Stimulated activated CD4-positive, alpha-beta T cell treated with anti-CD3 and anti-CD28 coated beads, Interleukin-2, amount 100 ng/mL, for 4 hours (primary cell): Measurements from ENCODE around the gene DPH1.
"Not testable (repeated sequence)": the region's sequence is repeated elsewhere in the genome, so short reads cannot be mapped to it uniquely, and the experiment has no call there.

Experiments used
- DNase-seq: peaks from one replicate; pipeline ENCODE4 v3.0.0-alpha.2; 2020; ENCODE audit warnings: low read depth

The DPH1 gene

GRCh38 chr17:2008332-2009126, 21.4 kb upstream of the DPH1 start:
- no peak for DNase-seq

GRCh38 chr17:2009737-2010136, 20.2 kb upstream of the DPH1 start:
- no peak for DNase-seq

GRCh38 chr17:2011411-2012371, 18.3 kb upstream of the DPH1 start:
- DNase-seq, result no peak

- no peak for DNase-seq
These were observed 17.5 kb upstream of the DPH1 start for GRCh38 chr17:2012499-2012898.

- not testable (repeated sequence) for DNase-seq
These were observed 16.5 kb upstream of the DPH1 start for GRCh38 chr17:2013220-2013993.

- DNase-seq, result no peak
These were observed 16.0 kb upstream of the DPH1 start for GRCh38 chr17:2013994-2014317.

GRCh38 chr17:2015314-2015713, 14.6 kb upstream of the DPH1 start:
- no peak for DNase-seq

GRCh38 chr17:2016494-2016893, 13.5 kb upstream of the DPH1 start:
- no peak for DNase-seq

GRCh38 chr17:2017274-2017941, 12.5 kb upstream of the DPH1 start:
- no peak for DNase-seq

- DNase-seq, result no peak
These were observed 11.0 kb upstream of the DPH1 start for GRCh38 chr17:2018716-2019510.

- no peak for DNase-seq
These were observed 10.2 kb upstream of the DPH1 start for GRCh38 chr17:2019723-2020122.

GRCh38 chr17:2020721-2021120, 9.2 kb upstream of the DPH1 start:
- no peak for DNase-seq

GRCh38 chr17:2022647-2023240, 7.2 kb upstream of the DPH1 start:
- DNase-seq, result no peak

- DNase-seq, result no peak
These were observed 6.7 kb upstream of the DPH1 start for GRCh38 chr17:2023256-2023655.

GRCh38 chr17:2023692-2024571, 6.0 kb upstream of the DPH1 start:
- no peak for DNase-seq

GRCh38 chr17:2024572-2025219, 5.3 kb upstream of the DPH1 start:
- no peak for DNase-seq

GRCh38 chr17:2025220-2025621, 4.7 kb upstream of the DPH1 start, which contains the start of gene RTN4RL1:
RTN4RL1 (minus strand) TSS chr17:2025334; CDS start chr17:2024865, 469 bp downstream.
- DNase-seq, result peak; percentile 77

- no peak for DNase-seq
These were observed 4.2 kb upstream of the DPH1 start for GRCh38 chr17:2025622-2026309.
